Caco-2 (cell line): ENCODE results near the gene ATP13A1. TPM values are rescaled to one million over a fixed set of nuclear protein-coding genes. Genes with fewer than 3 reads are reported as not detected.
"Not testable (repeated sequence)": the region's sequence is repeated elsewhere in the genome, so short reads cannot be mapped to it uniquely, and the experiment has no call there.

Experiments used
- BruUV-seq: library from RNA; stranded (reverse); fragments of 400-500 nt; replicated peaks from 2 replicates; lab custom pipeline; 2021; lab: Mats Ljungman, UMichigan
- CTCF ChIA-PET: fragments of 300-600 bp; sonication (Branson Sonifier 250); formaldehyde crosslinking; loops from one replicate; lab custom pipeline; 2022; ENCODE audit warnings: antibody characterized with exemption; lab: Charles Lee
- POLR2A ChIA-PET: fragments of 300-600 bp; sonication (Branson Sonifier 250); formaldehyde crosslinking; loops from one replicate; lab custom pipeline; 2022; ENCODE audit warnings: antibody characterized with exemption; lab: Charles Lee
- DNase-seq, 2 experiments: peaks; one replicate each; pipeline versions ENCODE4 v3.0.0 to v3.0.0-alpha.2; 2020 to 2022
- H3K27me3 ChIP-seq: replicated peaks from 2 replicates; pipeline ENCODE4 v1.6.0; 2011; ENCODE audit warnings: low read length; ENCODE audit not compliant: control insufficient read depth, insufficient read depth
- H3K36me3 ChIP-seq: 2 replicates; pipeline ENCODE4 v1.5.1; 2011; ENCODE audit warnings: low read length; ENCODE audit not compliant: control insufficient read depth, insufficient read depth
- H3K4me1 ChIP-seq: fragments of 250-450 bp; sonication (Bioruptor Pico); 2 replicates; pipeline ENCODE4 v1.5.1; 2020; ENCODE audit warnings: mild to moderate bottlenecking
- H3K4me3 ChIP-seq: 2 replicates; pipeline ENCODE4 v1.5.1; 2011; ENCODE audit warnings: low read depth, mild to moderate bottlenecking, control low read depth, low read length
- H3K9me3 ChIP-seq: fragments of 250-450 bp; sonication (Bioruptor Pico); 2 replicates; pipeline ENCODE4 v1.5.1; 2020; ENCODE audit warnings: mild to moderate bottlenecking, moderate library complexity
- H3K27ac Mint-ChIP-seq: one replicate; pipeline ENCODE4 v1.8.0; 2022; ENCODE audit warnings: mixed read lengths; ENCODE audit not compliant: unreplicated experiment
- H3K27me3 Mint-ChIP-seq: one replicate; pipeline ENCODE4 v1.8.0; 2022; ENCODE audit warnings: mixed read lengths; ENCODE audit not compliant: insufficient read depth, unreplicated experiment
- H3K36me3 Mint-ChIP-seq: one replicate; pipeline ENCODE4 v1.8.0; 2022; ENCODE audit warnings: mild to moderate bottlenecking, mixed read lengths; ENCODE audit not compliant: insufficient read depth, unreplicated experiment
- H3K4me1 Mint-ChIP-seq: one replicate; pipeline ENCODE4 v1.8.0; 2022; ENCODE audit warnings: low read depth, mixed read lengths; ENCODE audit not compliant: unreplicated experiment
- H3K4me3 Mint-ChIP-seq: one replicate; pipeline ENCODE4 v1.8.0; 2022; ENCODE audit warnings: mild to moderate bottlenecking, moderate library complexity, mixed read lengths; ENCODE audit not compliant: unreplicated experiment
- H3K9me3 Mint-ChIP-seq: one replicate; pipeline ENCODE4 v1.8.0; 2022; ENCODE audit warnings: mixed read lengths; ENCODE audit not compliant: unreplicated experiment
- intact Hi-C: fragments of 100-400 bp; cut with micrococcal nuclease; formaldehyde crosslinking; loops from one replicate; pipeline ENCODE4 v1.10.0; 2022; ENCODE audit not compliant: unreplicated experiment
- total RNA-seq: library from RNA; stranded (reverse); gene quantifications from 2 replicates; pipeline ENCODE4 v1.2.3, GENCODE V29; 2022
- TF ChIP-seq, protein P1 (sequence below), 2 experiments: fragments of 200-600 bp in 1 of 2; IDR thresholded peaks; 1 replicate in 1 of 2; 2 replicates in 1 of 2; pipeline versions ENCODE4 v1.5.1 to v1.8.0; 2011 to 2022; ENCODE audit warnings: antibody characterized with exemption in 1 of 2, control low read depth in 1 of 2, inconsistent platforms in 1 of 2, low read depth in 1 of 2, low read length in 1 of 2, mild to moderate bottlenecking in 1 of 2, moderate library complexity in 1 of 2; ENCODE audit not compliant: insufficient read depth in 1 of 2, severe bottlenecking in 1 of 2, unreplicated experiment in 1 of 2

The ATP13A1 gene
- total RNA-seq, 1 experiment from 2014 or later: 83.0 TPM

GRCh38 chr19:19711306-19711933, 47.9 kb upstream of the ATP13A1 start:
- no peaks in the 10 kb centered on the region for H3K4me1 Mint-ChIP-seq
- peaks cover 65% of the 10 kb centered on the region for H3K36me3 Mint-ChIP-seq
- ChIA-PET CTCF (no interaction called here), POLR2A (no interaction called here)
- no peak overlapping the region for H3K27ac Mint-ChIP-seq
- no peak for DNase-seq
- no TSS peak for BruUV-seq
- Histone ChIP-seq H3K9me3 (peaks cover 53% of the 10 kb centered on the region), H3K4me3 (no peak overlapping the region), H3K36me3 (peaks cover 11% of the 10 kb centered on the region), H3K27me3 (no peaks in the 10 kb centered on the region), H3K4me1 (no peaks in the 10 kb centered on the region)
- no peaks in the 10 kb centered on the region for H3K27me3 Mint-ChIP-seq
- H3K4me3 Mint-ChIP-seq: no peak overlapping the region
- TF ChIP-seq, protein P1, sequence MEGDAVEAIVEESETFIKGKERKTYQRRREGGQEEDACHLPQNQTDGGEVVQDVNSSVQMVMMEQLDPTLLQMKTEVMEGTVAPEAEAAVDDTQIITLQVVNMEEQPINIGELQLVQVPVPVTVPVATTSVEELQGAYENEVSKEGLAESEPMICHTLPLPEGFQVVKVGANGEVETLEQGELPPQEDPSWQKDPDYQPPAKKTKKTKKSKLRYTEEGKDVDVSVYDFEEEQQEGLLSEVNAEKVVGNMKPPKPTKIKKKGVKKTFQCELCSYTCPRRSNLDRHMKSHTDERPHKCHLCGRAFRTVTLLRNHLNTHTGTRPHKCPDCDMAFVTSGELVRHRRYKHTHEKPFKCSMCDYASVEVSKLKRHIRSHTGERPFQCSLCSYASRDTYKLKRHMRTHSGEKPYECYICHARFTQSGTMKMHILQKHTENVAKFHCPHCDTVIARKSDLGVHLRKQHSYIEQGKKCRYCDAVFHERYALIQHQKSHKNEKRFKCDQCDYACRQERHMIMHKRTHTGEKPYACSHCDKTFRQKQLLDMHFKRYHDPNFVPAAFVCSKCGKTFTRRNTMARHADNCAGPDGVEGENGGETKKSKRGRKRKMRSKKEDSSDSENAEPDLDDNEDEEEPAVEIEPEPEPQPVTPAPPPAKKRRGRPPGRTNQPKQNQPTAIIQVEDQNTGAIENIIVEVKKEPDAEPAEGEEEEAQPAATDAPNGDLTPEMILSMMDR (IDR thresholded peaks at IDR 0.05; ENCODE audit: insufficient read depth in 1 of 2, low read depth in 1 of 2, low read length in 1 of 2, severe bottlenecking in 1 of 2, unreplicated experiment in 1 of 2): no peak
- intact Hi-C loops: no loop called here
- H3K9me3 Mint-ChIP-seq: peaks cover 31% of the 10 kb centered on the region

- TF ChIP-seq, protein P1 (IDR thresholded peaks at IDR 0.05; ENCODE audit: insufficient read depth in 1 of 2, low read depth in 1 of 2, low read length in 1 of 2, severe bottlenecking in 1 of 2, unreplicated experiment in 1 of 2): no peak
- Mint-ChIP-seq H3K27me3 (no peaks in the 10 kb centered on the region), H3K27ac (no peak overlapping the region), H3K4me1 (no peaks in the 10 kb centered on the region), H3K36me3 (peaks cover 72% of the 10 kb centered on the region), H3K4me3 (no peak overlapping the region), H3K9me3 (peaks cover 23% of the 10 kb centered on the region)
- Histone ChIP-seq H3K4me1 (no peaks in the 10 kb centered on the region), H3K9me3 (peaks cover 49% of the 10 kb centered on the region), H3K4me3 (no peak overlapping the region), H3K36me3 (peaks cover 11% of the 10 kb centered on the region), H3K27me3 (no peaks in the 10 kb centered on the region)
- no peak for DNase-seq
- intact Hi-C loops: no loop called here
- ChIA-PET CTCF (no interaction called here), POLR2A (no interaction called here)
- BruUV-seq: no TSS peak
These were observed 47.0 kb upstream of the ATP13A1 start for GRCh38 chr19:19710506-19710905.

GRCh38 chr19:19704836-19705235, 41.4 kb upstream of the ATP13A1 start:
- intact Hi-C loops: no loop called here
- no peak for DNase-seq
- H3K27me3 ChIP-seq: no peaks in the 10 kb centered on the region
- H3K36me3 ChIP-seq: no peaks in the 10 kb centered on the region; the same call in 1 of the 2 replicates
- peaks cover 9% of the 10 kb centered on the region for H3K9me3 ChIP-seq
- Mint-ChIP-seq H3K27ac (no peak overlapping the region), H3K27me3 (no peaks in the 10 kb centered on the region), H3K36me3 (peaks cover 17% of the 10 kb centered on the region), H3K9me3 (peaks cover 7% of the 10 kb centered on the region), H3K4me3 (no peak overlapping the region), H3K4me1 (no peaks in the 10 kb centered on the region)
- H3K4me1 ChIP-seq: no peaks in the 10 kb centered on the region
- H3K4me3 ChIP-seq: no peak overlapping the region
- CTCF ChIA-PET: no interaction called here
- POLR2A ChIA-PET: no interaction called here
- no TSS peak for BruUV-seq
- TF ChIP-seq, protein P1 (IDR thresholded peaks at IDR 0.05; ENCODE audit: insufficient read depth in 1 of 2, low read depth in 1 of 2, low read length in 1 of 2, severe bottlenecking in 1 of 2, unreplicated experiment in 1 of 2): no peak

DNA sequence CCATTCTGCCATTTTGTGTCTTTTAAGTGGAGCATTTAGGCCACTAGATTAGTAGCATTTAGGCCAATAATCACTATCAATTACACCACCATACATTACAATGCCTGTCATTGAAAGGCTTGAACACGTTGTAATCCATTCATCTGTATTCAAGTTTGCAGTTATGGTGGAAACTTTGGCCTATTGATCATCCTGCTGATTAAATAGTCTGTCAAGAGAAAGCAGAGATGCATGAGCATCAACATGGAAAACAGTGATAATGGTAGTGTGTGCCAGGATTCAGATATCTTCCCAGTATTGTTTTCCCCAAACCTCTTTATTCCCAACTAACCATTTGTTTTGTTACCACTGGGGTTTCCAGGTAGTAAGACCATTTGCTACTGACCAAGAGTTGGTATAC, 37.0 kb upstream of the ATP13A1 start:
- H3K4me3 ChIP-seq, H3K27ac Mint-ChIP-seq, BruUV-seq, H3K4me3 Mint-ChIP-seq, DNase-seq, H3K4me1 ChIP-seq, H3K27me3 ChIP-seq, H3K27me3 Mint-ChIP-seq, H3K4me1 Mint-ChIP-seq, POLR2A ChIA-PET, CTCF ChIA-PET, intact Hi-C loops, H3K9me3 Mint-ChIP-seq, H3K9me3 ChIP-seq, H3K36me3 Mint-ChIP-seq, H3K36me3 ChIP-seq: not testable (repeated sequence)
